ENCODE data around the gene FEN1. TPM values are rescaled to one million over a fixed set of nuclear protein-coding genes. Genes with fewer than 3 reads are reported as not detected.

The FEN1 gene
- polyA plus RNA-seq, 1 of the 3 experiments (the other 2 are of a cell fraction): 35.9 TPM

DNA sequence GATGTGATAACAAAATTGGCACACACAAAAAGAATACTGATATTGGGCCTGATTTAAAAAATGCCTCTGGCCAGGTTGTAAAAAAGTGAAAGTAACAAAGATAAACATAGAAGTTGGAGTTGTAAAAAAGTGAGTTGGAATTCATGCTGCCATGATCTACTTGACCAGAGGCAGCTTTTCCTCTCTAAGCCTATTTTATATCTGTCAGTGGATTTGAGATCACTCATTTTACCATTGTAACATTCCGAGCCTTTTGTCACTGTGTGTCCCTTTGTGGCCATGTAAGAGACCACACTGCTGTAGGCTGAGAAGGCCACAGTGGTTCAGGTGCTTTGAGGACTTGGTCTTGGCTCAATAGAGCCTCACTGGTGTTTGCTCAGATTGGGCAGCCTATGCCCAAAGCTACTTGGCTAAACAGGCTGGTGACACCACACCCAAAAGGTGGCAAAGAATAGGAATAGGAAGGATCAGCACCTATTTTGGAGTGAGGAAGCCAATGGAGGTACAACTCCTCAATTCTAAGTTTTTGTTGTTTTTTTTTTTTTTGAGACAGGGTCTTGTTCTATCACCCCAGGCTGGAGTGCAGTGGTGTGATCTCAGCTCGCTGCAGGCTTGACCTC lies 7.1 kb downstream of the FEN1 start:
- Histone ChIP-seq H4K20me1 (ENCODE audit: insufficient read depth) (no peaks in the 10 kb centered on the region; the same call in 1 of the 2 replicates), H3K4me3 (ENCODE audit: low read depth in 2 of 2, low read length in 1 of 2) (no peak overlapping the region), H2AFZ (ENCODE audit: low read depth) (no peak overlapping the region), H3K4me1 (ENCODE audit: control insufficient read depth in 1 of 2, insufficient read depth in 2 of 2, low read depth in 1 of 2, low read length in 1 of 2) (peaks cover 0 to under 1% of the 10 kb centered on the region in 2 experiments; a peak in 1 of 4 replicates), H3K9me2 (no peaks in the 10 kb centered on the region), H3K27me3 (ENCODE audit: insufficient read depth) (no peaks in the 10 kb centered on the region), H3K36me3 (replicated peaks in 1 of 2; ENCODE audit: control insufficient read depth in 1 of 2, insufficient read depth in 2 of 2, low read length in 1 of 2) (peaks cover 21 to 47% of the 10 kb centered on the region in 2 experiments), H3F3A (replicated peaks; ENCODE audit: insufficient read depth) (peaks cover 17% of the 10 kb centered on the region), H3K9me3 (no peaks in the 10 kb centered on the region), H3K79me2 (ENCODE audit: insufficient read depth) (peaks cover 50% of the 10 kb centered on the region), H3K27ac (ENCODE audit: low read depth in 2 of 2, low read length in 1 of 2) (no peak overlapping the region), H3K4me2 (no peak overlapping the region), H3K9ac (no peak overlapping the region)
- ChIA-PET POLR2A (interaction anchor here (1.2 to 4.4 kb wide), 2 partner anchors 16 to 282 kb away, joined by 3 to 37 read pairs; partner anchors contain the start of gene FADS1), CTCF (interaction anchor here (0.7 to 11.0 kb wide), 8 partner anchors 12 to 308 kb away, joined by 3 to 149 read pairs (median 28); partner anchors contain the start of gene FADS1)
- no peak for TF ChIP-seq EZH2phosphoT487 (IDR thresholded peaks at IDR 0.05; ENCODE audit: borderline replicate concordance, low read depth)
- TF ChIP-seq YY1 (IDR thresholded peaks at IDR 0.05; ENCODE audit: low read depth): no peak
- no peak for TF ChIP-seq EP300 (IDR thresholded peaks at IDR 0.05; ENCODE audit: borderline replicate concordance in 1 of 2, low read depth in 1 of 2, low read length in 1 of 2)
- no peak for TF ChIP-seq SMC3 (IDR thresholded peaks at IDR 0.05; ENCODE audit: low read depth, low read length)
- no peak for TF ChIP-seq MXI1 (IDR thresholded peaks at IDR 0.05; ENCODE audit: low read depth, low read length)
- no peak for TF ChIP-seq ELF1 (IDR thresholded peaks at IDR 0.05)
- TF ChIP-seq, protein P1, sequence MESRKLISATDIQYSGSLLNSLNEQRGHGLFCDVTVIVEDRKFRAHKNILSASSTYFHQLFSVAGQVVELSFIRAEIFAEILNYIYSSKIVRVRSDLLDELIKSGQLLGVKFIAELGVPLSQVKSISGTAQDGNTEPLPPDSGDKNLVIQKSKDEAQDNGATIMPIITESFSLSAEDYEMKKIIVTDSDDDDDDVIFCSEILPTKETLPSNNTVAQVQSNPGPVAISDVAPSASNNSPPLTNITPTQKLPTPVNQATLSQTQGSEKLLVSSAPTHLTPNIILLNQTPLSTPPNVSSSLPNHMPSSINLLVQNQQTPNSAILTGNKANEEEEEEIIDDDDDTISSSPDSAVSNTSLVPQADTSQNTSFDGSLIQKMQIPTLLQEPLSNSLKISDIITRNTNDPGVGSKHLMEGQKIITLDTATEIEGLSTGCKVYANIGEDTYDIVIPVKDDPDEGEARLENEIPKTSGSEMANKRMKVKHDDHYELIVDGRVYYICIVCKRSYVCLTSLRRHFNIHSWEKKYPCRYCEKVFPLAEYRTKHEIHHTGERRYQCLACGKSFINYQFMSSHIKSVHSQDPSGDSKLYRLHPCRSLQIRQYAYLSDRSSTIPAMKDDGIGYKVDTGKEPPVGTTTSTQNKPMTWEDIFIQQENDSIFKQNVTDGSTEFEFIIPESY (IDR thresholded peaks at IDR 0.05; ENCODE audit: borderline replicate concordance, low read depth): no peak
- TF ChIP-seq, protein P2, sequence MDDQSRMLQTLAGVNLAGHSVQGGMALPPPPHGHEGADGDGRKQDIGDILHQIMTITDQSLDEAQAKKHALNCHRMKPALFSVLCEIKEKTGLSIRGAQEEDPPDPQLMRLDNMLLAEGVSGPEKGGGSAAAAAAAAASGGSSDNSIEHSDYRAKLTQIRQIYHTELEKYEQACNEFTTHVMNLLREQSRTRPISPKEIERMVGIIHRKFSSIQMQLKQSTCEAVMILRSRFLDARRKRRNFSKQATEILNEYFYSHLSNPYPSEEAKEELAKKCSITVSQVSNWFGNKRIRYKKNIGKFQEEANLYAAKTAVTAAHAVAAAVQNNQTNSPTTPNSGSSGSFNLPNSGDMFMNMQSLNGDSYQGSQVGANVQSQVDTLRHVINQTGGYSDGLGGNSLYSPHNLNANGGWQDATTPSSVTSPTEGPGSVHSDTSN (IDR thresholded peaks at IDR 0.05): no peak
- TF ChIP-seq MEF2A (IDR thresholded peaks at IDR 0.05; ENCODE audit: borderline replicate concordance, low read depth): no peak
- TF ChIP-seq TEAD4 (IDR thresholded peaks at IDR 0.05; ENCODE audit: borderline replicate concordance, insufficient read depth): no peak
- no peak for TF ChIP-seq GABPA (IDR thresholded peaks at IDR 0.05; ENCODE audit: low read depth)
- no peak for TF ChIP-seq NFIC (IDR thresholded peaks at IDR 0.05; ENCODE audit: borderline replicate concordance)
- TF ChIP-seq, protein P3, sequence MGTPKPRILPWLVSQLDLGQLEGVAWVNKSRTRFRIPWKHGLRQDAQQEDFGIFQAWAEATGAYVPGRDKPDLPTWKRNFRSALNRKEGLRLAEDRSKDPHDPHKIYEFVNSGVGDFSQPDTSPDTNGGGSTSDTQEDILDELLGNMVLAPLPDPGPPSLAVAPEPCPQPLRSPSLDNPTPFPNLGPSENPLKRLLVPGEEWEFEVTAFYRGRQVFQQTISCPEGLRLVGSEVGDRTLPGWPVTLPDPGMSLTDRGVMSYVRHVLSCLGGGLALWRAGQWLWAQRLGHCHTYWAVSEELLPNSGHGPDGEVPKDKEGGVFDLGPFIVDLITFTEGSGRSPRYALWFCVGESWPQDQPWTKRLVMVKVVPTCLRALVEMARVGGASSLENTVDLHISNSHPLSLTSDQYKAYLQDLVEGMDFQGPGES (IDR thresholded peaks at IDR 0.05; ENCODE audit: low read depth, low read length): no peak
- TF ChIP-seq NRF1 (IDR thresholded peaks at IDR 0.05; ENCODE audit: low read depth, low read length): no peak
- no peak for TF ChIP-seq RFX5 (IDR thresholded peaks at IDR 0.05; ENCODE audit: low read length)
- no peak for TF ChIP-seq TAF1 (IDR thresholded peaks at IDR 0.05; ENCODE audit: borderline replicate concordance, low read depth, low read length)
- 96% methylated on average over 2 of the region's 2 CpGs for WGBS (ENCODE audit: low lambda C conversion rate)
- DNase-seq: no peak
